ENCODE results near the gene FOXF1.

The FOXF1 gene

GRCh38 chr16:86498671-86499439 lies 11.5 kb upstream of the FOXF1 start:
- H3K4me1 ChIP-seq (ENCODE audit: control insufficient read depth, insufficient read depth, low read length, unreplicated experiment): no peaks in the 10 kb centered on the region
- no peak overlapping the region for H3K27ac ChIP-seq (ENCODE audit: low read depth, low read length)
- H3K27me3 ChIP-seq (ENCODE audit: insufficient read depth, low read length): peaks cover 99% of the 10 kb centered on the region
- no peaks in the 10 kb centered on the region for H3K36me3 ChIP-seq (ENCODE audit: insufficient read depth, low read length)
- no peak overlapping the region for H3K4me3 ChIP-seq (ENCODE audit: low read depth, low read length)
- no peaks in the 10 kb centered on the region for H3K79me2 ChIP-seq (ENCODE audit: control insufficient read depth, insufficient read depth, low read length, unreplicated experiment)
- H2AFZ ChIP-seq (ENCODE audit: low read length, unreplicated experiment): no peak overlapping the region

- Histone ChIP-seq H3K4me3 (ENCODE audit: low read depth, low read length) (no peak overlapping the region), H3K79me2 (ENCODE audit: control insufficient read depth, insufficient read depth, low read length, unreplicated experiment) (no peaks in the 10 kb centered on the region), H3K4me1 (ENCODE audit: control insufficient read depth, insufficient read depth, low read length, unreplicated experiment) (no peaks in the 10 kb centered on the region), H3K27me3 (ENCODE audit: insufficient read depth, low read length) (peaks cover 99% of the 10 kb centered on the region), H2AFZ (ENCODE audit: low read length, unreplicated experiment) (no peak overlapping the region), H3K36me3 (ENCODE audit: insufficient read depth, low read length) (no peaks in the 10 kb centered on the region), H3K27ac (ENCODE audit: low read depth, low read length) (no peak overlapping the region)
These were observed 10.9 kb upstream of the FOXF1 start for GRCh38 chr16:86499440-86499786.

GRCh38 chr16:86499889-86500707 lies 10.2 kb upstream of the FOXF1 start:
- H3K27ac ChIP-seq (ENCODE audit: low read depth, low read length): no peak overlapping the region
- peaks cover 99% of the 10 kb centered on the region for H3K27me3 ChIP-seq (ENCODE audit: insufficient read depth, low read length)
- H3K4me3 ChIP-seq (ENCODE audit: low read depth, low read length): no peak overlapping the region
- no peaks in the 10 kb centered on the region for H3K36me3 ChIP-seq (ENCODE audit: insufficient read depth, low read length)
- no peaks in the 10 kb centered on the region for H3K4me1 ChIP-seq (ENCODE audit: control insufficient read depth, insufficient read depth, low read length, unreplicated experiment)
- H3K79me2 ChIP-seq (ENCODE audit: control insufficient read depth, insufficient read depth, low read length, unreplicated experiment): no peaks in the 10 kb centered on the region
- no peak overlapping the region for H2AFZ ChIP-seq (ENCODE audit: low read length, unreplicated experiment)

GRCh38 chr16:86500708-86501510 lies 9.4 kb upstream of the FOXF1 start:
- Histone ChIP-seq H3K27me3 (ENCODE audit: insufficient read depth, low read length) (peaks cover 99% of the 10 kb centered on the region), H3K4me1 (ENCODE audit: control insufficient read depth, insufficient read depth, low read length, unreplicated experiment) (no peaks in the 10 kb centered on the region), H3K79me2 (ENCODE audit: control insufficient read depth, insufficient read depth, low read length, unreplicated experiment) (no peaks in the 10 kb centered on the region), H3K36me3 (ENCODE audit: insufficient read depth, low read length) (no peaks in the 10 kb centered on the region), H3K27ac (ENCODE audit: low read depth, low read length) (no peak overlapping the region), H3K4me3 (ENCODE audit: low read depth, low read length) (no peak overlapping the region), H2AFZ (ENCODE audit: low read length, unreplicated experiment) (no peak overlapping the region)

- Histone ChIP-seq H3K79me2 (ENCODE audit: control insufficient read depth, insufficient read depth, low read length, unreplicated experiment) (no peaks in the 10 kb centered on the region), H3K36me3 (ENCODE audit: insufficient read depth, low read length) (no peaks in the 10 kb centered on the region), H3K4me1 (ENCODE audit: control insufficient read depth, insufficient read depth, low read length, unreplicated experiment) (no peaks in the 10 kb centered on the region), H2AFZ (ENCODE audit: low read length, unreplicated experiment) (no peak overlapping the region), H3K27ac (ENCODE audit: low read depth, low read length) (no peak overlapping the region), H3K4me3 (ENCODE audit: low read depth, low read length) (no peak overlapping the region), H3K27me3 (ENCODE audit: insufficient read depth, low read length) (peaks cover 99% of the 10 kb centered on the region)
These were observed 8.1 kb upstream of the FOXF1 start for GRCh38 chr16:86501989-86502855.

GRCh38 chr16:86502856-86503748 lies 7.2 kb upstream of the FOXF1 start:
- Histone ChIP-seq H3K27me3 (ENCODE audit: insufficient read depth, low read length) (peaks cover 100% of the 10 kb centered on the region), H3K4me1 (ENCODE audit: control insufficient read depth, insufficient read depth, low read length, unreplicated experiment) (no peaks in the 10 kb centered on the region), H2AFZ (ENCODE audit: low read length, unreplicated experiment) (no peak overlapping the region), H3K79me2 (ENCODE audit: control insufficient read depth, insufficient read depth, low read length, unreplicated experiment) (no peaks in the 10 kb centered on the region), H3K4me3 (ENCODE audit: low read depth, low read length) (no peak overlapping the region), H3K36me3 (ENCODE audit: insufficient read depth, low read length) (no peaks in the 10 kb centered on the region), H3K27ac (ENCODE audit: low read depth, low read length) (no peak overlapping the region)

GRCh38 chr16:86503830-86504229 lies 6.5 kb upstream of the FOXF1 start:
- no peak overlapping the region for H3K27ac ChIP-seq (ENCODE audit: low read depth, low read length)

GRCh38 chr16:86504315-86505184 lies 5.8 kb upstream of the FOXF1 start:
- Histone ChIP-seq H3K79me2 (ENCODE audit: control insufficient read depth, insufficient read depth, low read length, unreplicated experiment) (no peaks in the 10 kb centered on the region), H3K27ac (ENCODE audit: low read depth, low read length) (no peak overlapping the region), H3K27me3 (ENCODE audit: insufficient read depth, low read length) (peaks cover 100% of the 10 kb centered on the region), H2AFZ (ENCODE audit: low read length, unreplicated experiment) (no peak overlapping the region), H3K4me3 (ENCODE audit: low read depth, low read length) (no peak overlapping the region), H3K4me1 (ENCODE audit: control insufficient read depth, insufficient read depth, low read length, unreplicated experiment) (no peaks in the 10 kb centered on the region), H3K36me3 (ENCODE audit: insufficient read depth, low read length) (no peaks in the 10 kb centered on the region)

More at GRCh38 chr16:86503830-86504229, 6.5 kb upstream of the FOXF1 start:
- Histone ChIP-seq H3K79me2 (ENCODE audit: control insufficient read depth, insufficient read depth, low read length, unreplicated experiment) (no peaks in the 10 kb centered on the region), H3K4me1 (ENCODE audit: control insufficient read depth, insufficient read depth, low read length, unreplicated experiment) (no peaks in the 10 kb centered on the region), H3K36me3 (ENCODE audit: insufficient read depth, low read length) (no peaks in the 10 kb centered on the region), H2AFZ (ENCODE audit: low read length, unreplicated experiment) (no peak overlapping the region), H3K4me3 (ENCODE audit: low read depth, low read length) (no peak overlapping the region), H3K27me3 (ENCODE audit: insufficient read depth, low read length) (peaks cover 100% of the 10 kb centered on the region)

All from ACC112 (cell line).